ENCODE data around the gene PELO. TPM values are rescaled to one million over a fixed set of nuclear protein-coding genes. Genes with fewer than 3 reads are reported as not detected.
A peak's percentile ranks its signal among the peaks of the same experiment; 100 is the strongest.

The PELO gene
- total and polyA plus RNA-seq, 2 donors from 2014 or later: 29.6 to 38.7 TPM

DNA sequence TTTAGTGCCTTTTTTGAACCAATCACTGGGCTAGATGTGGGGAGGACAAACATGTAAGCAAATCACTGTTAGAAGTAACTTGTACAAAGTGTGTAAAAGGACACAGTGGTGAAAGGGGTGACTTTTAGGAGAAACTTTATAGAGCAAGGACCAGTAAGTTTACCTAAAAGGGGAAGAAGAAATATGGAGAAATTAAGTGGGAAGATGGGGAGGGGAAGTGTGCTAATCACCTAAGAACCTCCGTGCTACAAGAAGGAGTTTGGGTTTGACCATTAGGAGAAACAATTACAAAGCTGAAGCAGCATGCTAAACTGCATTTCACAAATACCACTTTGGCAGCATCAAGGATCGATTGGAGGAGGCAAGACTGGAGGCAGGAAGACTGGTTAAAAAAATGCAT, 17.3 kb downstream of the PELO start:
- Histone ChIP-seq H3K36me3 (ENCODE audit: control insufficient read depth in 2 of 3, insufficient read depth in 3 of 3, low read length in 3 of 3) (peaks cover 3 to 16% (median 6%) of the 10 kb centered on the region in 3 donors), H3K27me3 (ENCODE audit: control insufficient read depth, insufficient read depth, low read length) (no peaks in the 10 kb centered on the region), H3K4me1 (ENCODE audit: control insufficient read depth in 2 of 3, insufficient read depth in 2 of 3, low read depth in 1 of 3, low read length in 3 of 3) (peaks cover 2 to 32% (median 16%) of the 10 kb centered on the region in 3 donors), H3K9ac (ENCODE audit: low read length in 3 of 3) (no peak overlapping the region), H3K4me3 (ENCODE audit: low read length in 3 of 3) (peak overlapping the region in 2 of 3 donors; percentile 21 to 25), H3K9me3 (ENCODE audit: control insufficient read depth in 2 of 3, insufficient read depth in 1 of 3, low read length in 3 of 3) (no peaks in the 10 kb centered on the region), H3K27ac (ENCODE audit: low read depth in 2 of 2, low read length in 2 of 2) (peak overlapping the region in 1 of 2 donors; percentile 23)
- DNase-seq (no peak), FAIRE-seq (no peak)
- TF ChIP-seq, protein P1, sequence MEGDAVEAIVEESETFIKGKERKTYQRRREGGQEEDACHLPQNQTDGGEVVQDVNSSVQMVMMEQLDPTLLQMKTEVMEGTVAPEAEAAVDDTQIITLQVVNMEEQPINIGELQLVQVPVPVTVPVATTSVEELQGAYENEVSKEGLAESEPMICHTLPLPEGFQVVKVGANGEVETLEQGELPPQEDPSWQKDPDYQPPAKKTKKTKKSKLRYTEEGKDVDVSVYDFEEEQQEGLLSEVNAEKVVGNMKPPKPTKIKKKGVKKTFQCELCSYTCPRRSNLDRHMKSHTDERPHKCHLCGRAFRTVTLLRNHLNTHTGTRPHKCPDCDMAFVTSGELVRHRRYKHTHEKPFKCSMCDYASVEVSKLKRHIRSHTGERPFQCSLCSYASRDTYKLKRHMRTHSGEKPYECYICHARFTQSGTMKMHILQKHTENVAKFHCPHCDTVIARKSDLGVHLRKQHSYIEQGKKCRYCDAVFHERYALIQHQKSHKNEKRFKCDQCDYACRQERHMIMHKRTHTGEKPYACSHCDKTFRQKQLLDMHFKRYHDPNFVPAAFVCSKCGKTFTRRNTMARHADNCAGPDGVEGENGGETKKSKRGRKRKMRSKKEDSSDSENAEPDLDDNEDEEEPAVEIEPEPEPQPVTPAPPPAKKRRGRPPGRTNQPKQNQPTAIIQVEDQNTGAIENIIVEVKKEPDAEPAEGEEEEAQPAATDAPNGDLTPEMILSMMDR (IDR thresholded peaks at IDR 0.05; ENCODE audit: borderline replicate concordance, extremely low read depth, insufficient read depth): no peak
- intact Hi-C loops (cut with DNase I): no loop called here

DNA sequence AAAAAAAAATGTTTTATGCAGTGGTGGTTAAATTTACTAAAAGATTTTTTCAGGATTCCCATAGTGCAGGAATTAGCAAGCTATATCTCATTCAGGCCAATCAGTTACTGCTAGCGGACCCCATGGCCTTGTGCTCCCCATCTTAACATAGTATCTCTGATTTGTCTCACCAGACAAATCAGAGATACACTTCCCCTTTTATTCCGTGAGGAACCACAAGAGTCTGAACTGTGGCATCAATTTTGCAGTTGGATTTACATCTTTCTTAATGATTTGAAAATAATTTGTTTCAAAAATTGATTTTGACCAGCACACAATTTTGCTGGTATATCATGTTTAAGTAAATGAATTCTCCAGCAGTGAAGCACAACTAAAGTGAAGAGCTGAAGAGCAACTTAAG, 17.9 kb downstream of the PELO start:
- DNase-seq: no peak
- H3K27ac ChIP-seq (ENCODE audit: low read depth in 2 of 2, low read length in 2 of 2): peak overlapping the region in 1 of 2 donors; percentile 23
- H3K9me3 ChIP-seq (ENCODE audit: control insufficient read depth in 2 of 3, insufficient read depth in 1 of 3, low read length in 3 of 3): no peaks in the 10 kb centered on the region
- H3K27me3 ChIP-seq (ENCODE audit: control insufficient read depth, insufficient read depth, low read length): no peaks in the 10 kb centered on the region
- H3K4me3 ChIP-seq (ENCODE audit: low read length in 3 of 3): no peak overlapping the region
- TF ChIP-seq, protein P1 (IDR thresholded peaks at IDR 0.05; ENCODE audit: borderline replicate concordance, extremely low read depth, insufficient read depth): no peak
- H3K4me1 ChIP-seq (ENCODE audit: control insufficient read depth in 2 of 3, insufficient read depth in 2 of 3, low read depth in 1 of 3, low read length in 3 of 3): peaks cover 2 to 32% (median 12%) of the 10 kb centered on the region in 3 donors
- peaks cover 3 to 16% (median 6%) of the 10 kb centered on the region in 3 donors for H3K36me3 ChIP-seq (ENCODE audit: control insufficient read depth in 2 of 3, insufficient read depth in 3 of 3, low read length in 3 of 3)
- intact Hi-C loops (cut with DNase I): no loop called here
- H3K9ac ChIP-seq (ENCODE audit: low read length in 3 of 3): no peak overlapping the region
- no peak for FAIRE-seq

DNA sequence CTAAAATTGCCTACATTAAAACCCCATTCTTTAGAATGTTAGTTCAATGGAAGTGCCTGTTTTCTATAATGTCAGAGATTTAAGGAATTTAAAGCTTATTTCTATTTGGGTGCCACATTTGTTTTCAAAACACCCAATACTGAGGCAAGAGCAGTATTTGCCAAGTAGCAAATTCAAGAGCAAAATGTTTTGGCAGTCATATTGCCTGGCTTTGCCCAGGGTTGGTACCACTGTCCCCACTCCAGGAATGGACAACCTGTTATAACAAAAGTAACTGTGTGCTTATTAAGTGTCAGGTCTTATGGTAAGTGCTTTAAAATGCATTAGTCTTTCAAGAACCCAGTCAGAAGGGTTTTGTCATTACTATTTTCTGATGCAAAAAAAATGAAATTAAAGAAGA, 19.3 kb downstream of the PELO start:
- Histone ChIP-seq H3K9ac (ENCODE audit: low read length in 3 of 3) (no peak overlapping the region), H3K4me1 (ENCODE audit: control insufficient read depth in 2 of 3, insufficient read depth in 2 of 3, low read depth in 1 of 3, low read length in 3 of 3) (peaks cover 2 to 25% (median 6%) of the 10 kb centered on the region in 3 donors), H3K27me3 (ENCODE audit: control insufficient read depth, insufficient read depth, low read length) (no peaks in the 10 kb centered on the region), H3K36me3 (ENCODE audit: control insufficient read depth in 2 of 3, insufficient read depth in 3 of 3, low read length in 3 of 3) (peaks cover 0 to 4% (median 0%) of the 10 kb centered on the region in 3 donors), H3K27ac (ENCODE audit: low read depth in 2 of 2, low read length in 2 of 2) (no peak overlapping the region), H3K4me3 (ENCODE audit: low read length in 3 of 3) (no peak overlapping the region), H3K9me3 (ENCODE audit: control insufficient read depth in 2 of 3, insufficient read depth in 1 of 3, low read length in 3 of 3) (no peaks in the 10 kb centered on the region)
- intact Hi-C loops (cut with DNase I): no loop called here
- TF ChIP-seq, protein P1 (IDR thresholded peaks at IDR 0.05; ENCODE audit: borderline replicate concordance, extremely low read depth, insufficient read depth): no peak
- FAIRE-seq: no peak
- no peak for DNase-seq

DNA sequence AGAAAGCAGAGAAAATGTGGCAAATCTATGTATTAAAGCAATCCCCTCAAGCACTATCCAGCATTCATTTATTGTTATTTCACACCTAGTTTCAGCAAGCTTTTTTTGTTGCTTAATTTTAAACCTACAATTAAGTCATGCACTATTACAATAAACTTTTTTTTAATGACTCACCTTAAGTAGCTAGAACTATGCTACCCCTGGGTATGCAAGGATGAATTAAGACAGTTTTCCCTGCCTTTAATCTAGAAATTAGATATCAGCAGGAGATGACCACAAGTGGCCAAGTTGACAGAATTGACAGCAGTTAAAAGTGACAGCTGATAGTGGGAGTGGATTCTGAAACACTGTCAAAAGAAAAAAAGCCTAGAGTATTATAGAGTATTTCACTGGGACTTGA, 20.0 kb downstream of the PELO start:
- no peak overlapping the region for H3K4me3 ChIP-seq (ENCODE audit: low read length in 3 of 3)
- FAIRE-seq (no peak), DNase-seq (no peak)
- no peaks in the 10 kb centered on the region for H3K9me3 ChIP-seq (ENCODE audit: control insufficient read depth in 2 of 3, insufficient read depth in 1 of 3, low read length in 3 of 3)
- TF ChIP-seq, protein P1 (IDR thresholded peaks at IDR 0.05; ENCODE audit: borderline replicate concordance, extremely low read depth, insufficient read depth): no peak
- H3K27ac ChIP-seq (ENCODE audit: low read depth in 2 of 2, low read length in 2 of 2): no peak overlapping the region
- H3K4me1 ChIP-seq (ENCODE audit: control insufficient read depth in 2 of 3, insufficient read depth in 2 of 3, low read depth in 1 of 3, low read length in 3 of 3): peaks cover 2 to 22% (median 6%) of the 10 kb centered on the region in 3 donors
- no peaks in the 10 kb centered on the region for H3K27me3 ChIP-seq (ENCODE audit: control insufficient read depth, insufficient read depth, low read length)
- H3K36me3 ChIP-seq (ENCODE audit: control insufficient read depth in 2 of 3, insufficient read depth in 3 of 3, low read length in 3 of 3): peaks cover 0 to 4% (median 0%) of the 10 kb centered on the region in 3 donors
- H3K9ac ChIP-seq (ENCODE audit: low read length in 3 of 3): no peak overlapping the region
- intact Hi-C loops (cut with DNase I): no loop called here

Data from kidney (tissue), 14 donors.